GM19467 (cell line): ENCODE data around the gene KLC1.
"Not testable (repeated sequence)": the region's sequence is repeated elsewhere in the genome, so short reads cannot be mapped to it uniquely, and the experiment has no call there.

ENCODE experiments used
- ATAC-seq: cut with Tn5 transposase; IDR thresholded peaks from one replicate; pipeline ENCODE4 v1.9.1; 2021; ENCODE audit warnings: mild to moderate bottlenecking, moderate library complexity; ENCODE audit not compliant: unreplicated experiment

Gene KLC1

GRCh38 chr14:103625356-103626095 is 3.5 kb upstream of the KLC1 start:
- no peak for ATAC-seq

- no peak for ATAC-seq
Measured at GRCh38 chr14:103626146-103626850, 2.7 kb upstream of the KLC1 start.

- no peak for ATAC-seq
Measured at GRCh38 chr14:103627073-103628025, 1.7 kb upstream of the KLC1 start.

GRCh38 chr14:103628221-103628683 is 759 bp upstream of the KLC1 start:
- ATAC-seq, result no peak

GRCh38 chr14:103629503-103630121 is 601 bp downstream of the KLC1 start:
- no peak for ATAC-seq

- no peak for ATAC-seq
Measured at GRCh38 chr14:103630364-103631108, 1.5 kb downstream of the KLC1 start.

- ATAC-seq, result no peak
Measured at GRCh38 chr14:103633391-103633790, 4.4 kb downstream of the KLC1 start.

- no peak for ATAC-seq
Measured at GRCh38 chr14:103634156-103634555, 5.1 kb downstream of the KLC1 start.

GRCh38 chr14:103638594-103638993 is 9.6 kb downstream of the KLC1 start:
- no peak for ATAC-seq

GRCh38 chr14:103641161-103641560 is 12.2 kb downstream of the KLC1 start:
- ATAC-seq, result no peak

- ATAC-seq, result no peak
Measured at GRCh38 chr14:103646189-103646588, 17.2 kb downstream of the KLC1 start.

- no peak for ATAC-seq
Measured at GRCh38 chr14:103649001-103649400, 20.0 kb downstream of the KLC1 start.

GRCh38 chr14:103650213-103650612 is 21.2 kb downstream of the KLC1 start:
- ATAC-seq, result no peak

- ATAC-seq, result no peak
Measured at GRCh38 chr14:103651585-103651984, 22.6 kb downstream of the KLC1 start.

- no peak for ATAC-seq
Measured at GRCh38 chr14:103652806-103653205, 23.8 kb downstream of the KLC1 start.

GRCh38 chr14:103653336-103653735 is 24.3 kb downstream of the KLC1 start:
- not testable (repeated sequence) for ATAC-seq

GRCh38 chr14:103653805-103654204 is 24.8 kb downstream of the KLC1 start:
- ATAC-seq, result no peak

- ATAC-seq, result no peak
Measured at GRCh38 chr14:103654619-103655018, 25.6 kb downstream of the KLC1 start.

- no peak for ATAC-seq
Measured at GRCh38 chr14:103656031-103656755, 27.2 kb downstream of the KLC1 start.
